Left ventricle myocardium inferior (tissue), 1 donor: ENCODE data around the gene ACP1. TPM values are rescaled to one million over a fixed set of nuclear protein-coding genes. Genes with fewer than 3 reads are reported as not detected.
"Not testable (repeated sequence)": the region's sequence is repeated elsewhere in the genome, so short reads cannot be mapped to it uniquely, and the experiment has no call there.

Experiments used
- DNase-seq: peaks from one replicate; pipeline ENCODE4 v3.0.0-alpha.2; 2020
- H3K27ac ChIP-seq: fragments of 200-600 bp; replicated peaks from 2 replicates; pipeline ENCODE4 v1.8.0; 2021
- H3K27me3 ChIP-seq: fragments of 200-600 bp; 2 replicates; pipeline ENCODE4 v1.8.0; 2021; ENCODE audit warnings: low read depth
- H3K36me3 ChIP-seq: fragments of 200-600 bp; 2 replicates; pipeline ENCODE4 v1.8.0; 2021
- H3K4me1 ChIP-seq: fragments of 200-600 bp; 2 replicates; pipeline ENCODE4 v1.8.0; 2021
- H3K4me3 ChIP-seq: fragments of 200-600 bp; 2 replicates; pipeline ENCODE4 v1.8.0; 2021; ENCODE audit warnings: mild to moderate bottlenecking, moderate library complexity
- H3K9me3 ChIP-seq: fragments of 200-600 bp; replicated peaks from 2 replicates; pipeline ENCODE4 v1.8.0; 2021
- intact Hi-C: fragments of 100-400 bp; cut with micrococcal nuclease; formaldehyde crosslinking; loops from one replicate; pipeline ENCODE4 v1.11.0; 2022
- total RNA-seq: library from RNA; stranded (reverse); fragmentation: NEBNext Ultra II Directional; extraction: Animal tissue kit (Norgen Biotek cat#: 25700); gene quantifications from one replicate; pipeline ENCODE4 v1.2.1, GENCODE V29; 2021
- TF ChIP-seq, protein P1 (sequence below): fragments of 200-600 bp; IDR thresholded peaks from 2 replicates; pipeline ENCODE4 v1.8.0; 2021; ENCODE audit warnings: antibody characterized with exemption, mild to moderate bottlenecking, borderline replicate concordance
- donor health status: DM: no; HTN: yes; CAD: no; lungs with severe emphysema.

Gene ACP1
- total RNA-seq, 1 donor from 2014 or later, result 68.0 TPM

DNA sequence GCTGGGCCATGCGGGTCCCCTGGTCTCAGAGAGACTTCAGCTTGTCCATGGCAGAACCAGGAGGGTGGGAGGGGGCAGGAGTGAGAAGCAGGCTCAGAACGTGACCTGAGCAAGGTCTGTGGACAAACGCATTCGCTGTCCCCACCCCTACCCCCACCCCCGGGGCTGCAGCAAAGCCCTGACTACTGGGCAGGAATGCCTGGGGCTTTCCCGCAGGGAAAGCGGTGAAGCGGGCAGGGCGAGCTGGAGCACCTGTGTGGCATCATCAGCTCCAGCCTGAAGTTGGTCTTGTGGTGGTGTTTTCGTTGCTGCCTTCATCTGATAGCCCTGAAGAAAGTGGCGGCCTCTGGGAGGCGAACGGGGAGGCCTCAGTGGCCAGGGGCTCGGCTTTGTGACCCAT is 49.2 kb downstream of the ACP1 start:
- Histone ChIP-seq H3K27me3 (peaks cover 73% of the 10 kb centered on the region), H3K9me3 (no peaks in the 10 kb centered on the region), H3K27ac (no peak overlapping the region), H3K4me1 (no peaks in the 10 kb centered on the region), H3K36me3 (no peaks in the 10 kb centered on the region), H3K4me3 (no peak overlapping the region)
- intact Hi-C loops, result no loop called here
- TF ChIP-seq, protein P1, sequence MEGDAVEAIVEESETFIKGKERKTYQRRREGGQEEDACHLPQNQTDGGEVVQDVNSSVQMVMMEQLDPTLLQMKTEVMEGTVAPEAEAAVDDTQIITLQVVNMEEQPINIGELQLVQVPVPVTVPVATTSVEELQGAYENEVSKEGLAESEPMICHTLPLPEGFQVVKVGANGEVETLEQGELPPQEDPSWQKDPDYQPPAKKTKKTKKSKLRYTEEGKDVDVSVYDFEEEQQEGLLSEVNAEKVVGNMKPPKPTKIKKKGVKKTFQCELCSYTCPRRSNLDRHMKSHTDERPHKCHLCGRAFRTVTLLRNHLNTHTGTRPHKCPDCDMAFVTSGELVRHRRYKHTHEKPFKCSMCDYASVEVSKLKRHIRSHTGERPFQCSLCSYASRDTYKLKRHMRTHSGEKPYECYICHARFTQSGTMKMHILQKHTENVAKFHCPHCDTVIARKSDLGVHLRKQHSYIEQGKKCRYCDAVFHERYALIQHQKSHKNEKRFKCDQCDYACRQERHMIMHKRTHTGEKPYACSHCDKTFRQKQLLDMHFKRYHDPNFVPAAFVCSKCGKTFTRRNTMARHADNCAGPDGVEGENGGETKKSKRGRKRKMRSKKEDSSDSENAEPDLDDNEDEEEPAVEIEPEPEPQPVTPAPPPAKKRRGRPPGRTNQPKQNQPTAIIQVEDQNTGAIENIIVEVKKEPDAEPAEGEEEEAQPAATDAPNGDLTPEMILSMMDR, result no peak
- no peak for DNase-seq

DNA sequence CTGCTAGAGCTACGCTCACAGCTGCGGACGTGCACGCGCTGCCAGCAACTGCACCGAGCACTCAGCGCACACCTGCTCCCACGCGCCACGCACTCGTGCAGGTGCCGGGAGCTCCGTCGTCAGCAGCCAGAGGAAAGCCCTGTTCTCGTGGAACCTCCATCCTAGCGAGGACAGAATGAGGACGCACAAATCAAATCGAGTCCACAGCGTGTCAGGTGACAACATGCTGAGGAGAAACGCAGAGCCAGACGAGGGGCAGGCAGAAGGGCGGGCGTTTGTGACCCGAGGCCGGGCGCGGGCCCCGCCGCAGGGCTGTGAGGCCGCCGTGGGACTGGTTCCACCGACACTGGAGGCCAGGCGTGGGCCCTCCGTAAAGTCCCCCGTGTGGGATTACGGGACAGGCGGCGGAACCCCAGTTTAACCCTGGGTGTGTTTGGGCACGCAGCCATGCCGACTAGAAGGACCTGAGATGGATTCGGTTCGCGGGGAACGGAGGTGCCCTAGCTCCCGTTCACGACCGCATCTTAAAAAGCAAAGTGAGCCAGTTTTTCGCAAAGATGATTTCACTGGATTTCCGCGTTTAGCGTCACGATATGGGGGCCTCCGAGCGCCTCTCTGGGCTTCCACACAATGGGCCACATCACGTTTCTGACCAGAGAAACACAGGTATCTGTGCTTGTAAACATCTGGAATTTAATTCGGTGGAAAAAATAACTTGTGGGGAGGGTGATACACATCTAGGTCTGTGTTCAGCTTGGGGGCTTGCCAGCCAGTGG is 50.0 kb downstream of the ACP1 start:
- no peaks in the 10 kb centered on the region for H3K9me3 ChIP-seq
- no peak overlapping the region for H3K4me3 ChIP-seq
- no peak overlapping the region for H3K27ac ChIP-seq
- H3K36me3 ChIP-seq, result no peaks in the 10 kb centered on the region
- DNase-seq, result no peak
- peaks cover 66% of the 10 kb centered on the region for H3K27me3 ChIP-seq
- intact Hi-C loops, result no loop called here
- H3K4me1 ChIP-seq, result no peaks in the 10 kb centered on the region
- TF ChIP-seq, protein P1, result no peak

DNA sequence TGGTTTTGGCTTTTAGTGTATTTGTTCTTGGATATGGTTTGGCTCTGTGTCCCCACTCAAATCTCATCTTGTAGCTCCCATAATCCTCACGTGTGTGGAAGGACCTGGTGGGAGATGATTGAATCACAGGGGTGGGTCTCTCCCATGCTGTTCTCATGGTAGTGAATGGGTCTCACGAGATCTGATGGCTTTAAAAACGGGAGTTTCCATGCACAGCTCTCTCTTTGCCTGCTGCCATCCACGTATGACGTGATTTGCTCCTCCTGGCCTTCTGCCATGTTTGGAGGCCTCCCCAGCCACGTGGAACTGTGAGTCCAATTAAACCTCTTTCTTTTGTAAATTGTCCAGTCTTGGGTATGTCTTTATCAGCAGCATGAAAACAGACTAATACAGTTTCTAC is 51.2 kb downstream of the ACP1 start:
- DNase-seq, intact Hi-C loops, H3K27ac ChIP-seq, H3K36me3 ChIP-seq, H3K9me3 ChIP-seq, H3K4me1 ChIP-seq, H3K4me3 ChIP-seq: not testable (repeated sequence)
- peaks cover 54% of the 10 kb centered on the region for H3K27me3 ChIP-seq

DNA sequence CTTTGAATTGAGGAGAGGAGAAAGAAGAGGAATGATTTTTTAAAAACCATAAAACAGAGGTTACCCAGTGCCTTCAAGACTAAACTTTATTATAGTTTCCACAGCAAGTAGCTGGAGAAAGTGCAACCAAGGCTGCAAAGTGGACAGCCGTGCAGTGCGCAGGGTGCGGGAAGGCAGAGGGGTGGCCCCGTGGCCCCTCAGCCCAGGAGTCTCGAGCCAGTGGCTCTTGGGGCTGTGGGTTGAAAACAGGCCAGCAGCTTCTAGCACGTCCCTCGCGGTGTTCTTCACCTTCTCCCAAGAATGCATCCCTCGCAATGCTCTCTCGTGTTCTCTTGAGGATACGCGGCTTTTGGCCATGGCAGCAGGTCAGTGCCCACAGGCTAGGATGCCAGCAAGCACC is 51.6 kb downstream of the ACP1 start:
- Histone ChIP-seq H3K4me3 (no peak overlapping the region), H3K27ac (no peak overlapping the region), H3K36me3 (no peaks in the 10 kb centered on the region), H3K4me1 (no peaks in the 10 kb centered on the region), H3K27me3 (peaks cover 50% of the 10 kb centered on the region), H3K9me3 (no peaks in the 10 kb centered on the region)
- intact Hi-C loops, result no loop called here
- TF ChIP-seq, protein P1, result no peak
- no peak for DNase-seq

DNA sequence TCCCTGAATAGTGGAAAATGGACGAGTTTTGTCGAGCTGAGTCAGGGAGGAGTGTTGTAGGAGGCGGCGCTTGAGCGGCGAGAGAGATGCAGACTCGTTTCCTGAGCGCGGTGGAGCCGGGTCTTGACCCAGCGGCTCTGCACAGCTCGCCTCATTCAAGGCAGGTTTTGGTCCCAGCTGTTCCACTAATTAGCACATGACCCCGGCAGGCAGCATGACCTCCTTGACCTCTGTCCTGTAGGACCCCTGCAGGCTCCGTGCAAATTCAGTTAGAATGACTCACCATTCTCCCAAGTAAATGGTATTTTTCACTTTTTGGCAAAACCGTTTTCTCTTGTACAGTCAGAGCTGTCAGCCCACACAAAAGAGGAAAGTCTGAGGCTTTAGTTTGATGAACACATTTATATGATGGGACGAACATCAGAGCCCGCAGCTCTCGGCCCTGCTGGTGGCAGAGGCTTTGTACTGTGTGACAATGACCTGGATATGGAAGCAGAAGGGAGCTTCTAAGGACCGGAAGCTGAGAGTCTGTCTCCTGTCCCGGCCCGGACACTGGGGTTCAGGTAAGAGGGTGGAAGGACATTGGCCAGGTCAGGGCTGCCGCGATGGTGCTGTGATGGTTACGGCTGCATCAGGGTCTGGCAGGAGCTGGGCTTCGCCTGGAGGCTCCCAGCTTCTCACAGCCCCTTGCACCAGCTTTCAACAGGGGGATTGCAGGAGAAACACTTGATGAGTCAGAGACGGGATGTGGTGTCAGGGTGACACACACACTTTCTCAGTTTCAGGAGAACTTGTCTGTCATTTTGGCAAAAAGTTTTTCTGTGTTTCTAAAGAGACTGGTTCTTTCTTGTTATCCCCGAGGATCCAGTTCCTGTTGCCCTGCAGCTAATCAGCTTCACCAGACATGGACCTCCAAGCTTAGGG is 53.0 kb downstream of the ACP1 start:
- no peak for DNase-seq
- no peaks in the 10 kb centered on the region for H3K4me1 ChIP-seq
- no peaks in the 10 kb centered on the region for H3K9me3 ChIP-seq
- TF ChIP-seq, protein P1, result no peak
- peaks cover 43% of the 10 kb centered on the region for H3K27me3 ChIP-seq
- H3K27ac ChIP-seq, result no peak overlapping the region
- H3K36me3 ChIP-seq, result no peaks in the 10 kb centered on the region
- intact Hi-C loops, result no loop called here
- H3K4me3 ChIP-seq, result no peak overlapping the region
